Lower lobe of right lung (tissue), 2 donors: ENCODE results near the gene RDX. TPM values are rescaled to one million over a fixed set of nuclear protein-coding genes. Genes with fewer than 3 reads are reported as not detected.

Source experiments
- ATAC-seq, 2 donors: fragments of 200-7000 bp; cut with Tn5 transposase; one replicate each; pipeline ENCODE4 v1.9.1; 2020 to 2022; ENCODE audit warnings: mild to moderate bottlenecking in 2 of 2, moderate library complexity in 2 of 2
- DNase-seq: peaks from one replicate; pipeline ENCODE4 v3.0.0-alpha.2; 2020
- H3K27ac ChIP-seq: fragments of 200-600 bp; one replicate; pipeline ENCODE4 v1.8.0; 2022
- H3K27me3 ChIP-seq: fragments of 200-600 bp; one replicate; pipeline ENCODE4 v1.8.0; 2022; ENCODE audit warnings: low read depth
- H3K36me3 ChIP-seq: fragments of 200-600 bp; one replicate; pipeline ENCODE4 v1.8.0; 2022; ENCODE audit warnings: mild to moderate bottlenecking
- H3K4me1 ChIP-seq: fragments of 200-600 bp; one replicate; pipeline ENCODE4 v1.8.0; 2022
- H3K4me3 ChIP-seq: fragments of 200-600 bp; one replicate; pipeline ENCODE4 v1.8.0; 2022; ENCODE audit warnings: mild to moderate bottlenecking
- H3K9me3 ChIP-seq: fragments of 200-600 bp; one replicate; pipeline ENCODE4 v1.8.0; 2022
- intact Hi-C: fragments of 100-400 bp; cut with DNase I; formaldehyde crosslinking; loops from one replicate; pipeline ENCODE4 v1.11.0; 2022
- total RNA-seq: library from RNA; stranded (reverse); fragmentation: NEBNext Ultra II Directional; extraction: Animal tissue kit (Norgen Biotek cat#: 25700); gene quantifications from one replicate; pipeline ENCODE4 v1.2.1, GENCODE V29; 2021
- TF ChIP-seq, protein P1 (sequence below): fragments of 200-600 bp; IDR thresholded peaks from one replicate; pipeline ENCODE4 v1.8.0; 2022; ENCODE audit warnings: antibody characterized with exemption, mild to moderate bottlenecking
- donor health status: DM: no; HTN: yes; CAD: no; lungs with severe emphysema.

Gene RDX
- total RNA-seq, 1 donor from 2014 or later, result 152 TPM

DNA sequence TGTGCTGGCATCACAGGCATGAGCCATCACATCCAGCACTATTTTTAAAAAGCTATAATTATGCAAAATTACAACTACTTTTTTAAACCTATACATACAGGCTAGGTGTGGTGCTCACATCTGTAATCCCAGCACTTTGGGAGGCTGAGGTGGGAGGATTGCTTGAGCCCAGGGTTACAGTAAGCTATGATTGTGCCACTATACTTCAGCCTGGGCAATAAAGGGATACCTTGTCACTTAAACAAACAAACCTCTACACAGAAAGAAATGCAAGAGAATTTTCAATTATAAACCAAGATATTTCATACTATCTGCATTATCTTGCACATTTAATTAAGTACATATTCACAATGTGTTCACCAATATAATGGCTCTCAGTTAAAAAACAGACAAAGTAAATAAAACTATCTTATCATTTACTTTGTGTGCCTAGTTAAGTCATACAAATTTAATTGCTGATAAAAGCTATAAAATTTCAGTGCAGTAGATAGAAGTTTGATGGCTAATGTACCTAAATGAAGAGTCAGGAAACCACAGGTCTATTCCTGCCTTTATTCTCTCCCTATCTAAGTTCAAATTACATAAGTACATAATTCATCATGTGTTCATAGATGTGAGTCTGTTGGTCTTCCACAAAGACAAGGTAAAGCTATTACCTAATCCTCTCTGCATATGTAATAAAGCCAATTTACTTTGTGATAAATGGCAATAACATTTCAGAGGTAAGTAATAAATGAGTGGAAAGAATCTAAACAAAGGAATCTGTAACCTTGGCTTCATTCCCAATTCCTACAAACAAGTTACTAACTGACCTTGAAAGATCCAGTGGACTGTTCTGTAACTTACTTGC is 9.0 kb upstream of the RDX start:
- no peaks in the 10 kb centered on the region for H3K36me3 ChIP-seq
- no peak for DNase-seq
- no peaks in the 10 kb centered on the region for H3K27me3 ChIP-seq
- intact Hi-C loops, result no loop called here
- H3K4me1 ChIP-seq, result no peaks in the 10 kb centered on the region
- H3K27ac ChIP-seq, result no peak overlapping the region
- no peak overlapping the region for H3K4me3 ChIP-seq
- no peak for ATAC-seq
- TF ChIP-seq, protein P1, sequence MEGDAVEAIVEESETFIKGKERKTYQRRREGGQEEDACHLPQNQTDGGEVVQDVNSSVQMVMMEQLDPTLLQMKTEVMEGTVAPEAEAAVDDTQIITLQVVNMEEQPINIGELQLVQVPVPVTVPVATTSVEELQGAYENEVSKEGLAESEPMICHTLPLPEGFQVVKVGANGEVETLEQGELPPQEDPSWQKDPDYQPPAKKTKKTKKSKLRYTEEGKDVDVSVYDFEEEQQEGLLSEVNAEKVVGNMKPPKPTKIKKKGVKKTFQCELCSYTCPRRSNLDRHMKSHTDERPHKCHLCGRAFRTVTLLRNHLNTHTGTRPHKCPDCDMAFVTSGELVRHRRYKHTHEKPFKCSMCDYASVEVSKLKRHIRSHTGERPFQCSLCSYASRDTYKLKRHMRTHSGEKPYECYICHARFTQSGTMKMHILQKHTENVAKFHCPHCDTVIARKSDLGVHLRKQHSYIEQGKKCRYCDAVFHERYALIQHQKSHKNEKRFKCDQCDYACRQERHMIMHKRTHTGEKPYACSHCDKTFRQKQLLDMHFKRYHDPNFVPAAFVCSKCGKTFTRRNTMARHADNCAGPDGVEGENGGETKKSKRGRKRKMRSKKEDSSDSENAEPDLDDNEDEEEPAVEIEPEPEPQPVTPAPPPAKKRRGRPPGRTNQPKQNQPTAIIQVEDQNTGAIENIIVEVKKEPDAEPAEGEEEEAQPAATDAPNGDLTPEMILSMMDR, result no peak
- H3K9me3 ChIP-seq, result no peaks in the 10 kb centered on the region

DNA sequence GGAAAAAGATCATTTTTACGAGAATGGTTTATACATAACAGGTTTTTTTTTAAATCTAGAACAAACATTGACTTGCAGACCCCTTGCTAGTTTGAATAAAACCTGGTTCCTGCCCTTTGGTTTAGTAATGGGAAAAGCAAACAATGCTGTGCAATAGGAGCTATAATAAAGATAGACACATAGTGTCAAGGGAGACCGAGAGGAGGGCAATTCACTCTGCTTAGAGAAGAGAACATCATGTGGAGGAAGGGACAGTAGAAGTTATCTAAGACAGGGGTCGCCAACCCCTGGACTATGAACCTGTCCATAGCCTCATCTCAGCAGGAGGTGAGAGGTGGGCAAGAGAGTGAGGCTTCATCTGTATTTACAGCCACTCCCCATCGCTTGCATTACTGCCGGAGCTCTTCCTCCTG is 7.0 kb upstream of the RDX start:
- no peak for ATAC-seq
- H3K4me1 ChIP-seq, result no peaks in the 10 kb centered on the region
- no peak for DNase-seq
- H3K36me3 ChIP-seq, result no peaks in the 10 kb centered on the region
- H3K27ac ChIP-seq, result no peak overlapping the region
- intact Hi-C loops, result no loop called here
- no peaks in the 10 kb centered on the region for H3K9me3 ChIP-seq
- no peaks in the 10 kb centered on the region for H3K27me3 ChIP-seq
- H3K4me3 ChIP-seq, result no peak overlapping the region
- TF ChIP-seq, protein P1, result no peak

DNA sequence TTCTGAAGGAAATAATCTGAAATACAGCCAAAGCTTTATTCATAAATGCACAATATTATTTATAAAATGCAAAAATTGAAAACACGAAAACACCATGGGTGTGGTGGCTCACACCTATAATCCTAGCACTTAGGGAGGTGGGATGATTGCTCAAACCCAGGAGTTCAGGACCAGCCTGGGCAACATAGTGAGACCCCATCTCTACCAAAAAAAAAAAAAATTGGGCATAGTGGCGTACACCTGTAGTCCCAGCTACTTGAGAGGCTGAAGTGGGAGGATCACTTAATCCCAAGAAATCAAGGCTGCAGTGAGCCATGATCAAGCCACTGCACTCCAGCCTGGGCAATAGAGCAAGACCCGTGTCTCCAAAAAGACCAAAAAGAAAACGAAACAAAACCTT is 5.2 kb upstream of the RDX start:
- H3K27ac ChIP-seq, result no peak overlapping the region
- H3K4me1 ChIP-seq, result peaks cover 14% of the 10 kb centered on the region
- no peaks in the 10 kb centered on the region for H3K36me3 ChIP-seq
- H3K9me3 ChIP-seq, result no peaks in the 10 kb centered on the region
- intact Hi-C loops, result no loop called here
- no peaks in the 10 kb centered on the region for H3K27me3 ChIP-seq
- DNase-seq (no peak), ATAC-seq (no peak)
- TF ChIP-seq, protein P1, result no peak
- H3K4me3 ChIP-seq, result no peak overlapping the region

DNA sequence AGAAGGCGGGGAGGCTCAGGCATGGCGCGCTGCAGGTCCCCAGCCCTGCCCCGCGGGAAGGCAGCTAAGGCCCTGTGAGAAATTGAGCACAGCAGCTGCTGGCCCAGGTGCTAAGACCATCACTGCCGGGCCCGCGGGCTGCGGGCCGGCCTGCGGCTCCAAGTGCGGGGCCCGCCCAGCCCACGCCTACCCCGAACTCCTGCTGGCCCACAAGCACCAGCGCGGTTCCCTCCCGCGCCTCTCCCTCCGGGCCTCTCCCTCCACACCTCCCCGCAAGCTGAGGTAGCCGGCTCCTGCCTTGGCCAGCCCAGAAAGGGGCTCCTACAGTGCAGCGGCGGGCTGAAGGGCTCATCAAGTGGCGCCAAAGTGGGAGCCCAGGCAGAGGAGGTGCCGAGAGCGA is 4.6 kb upstream of the RDX start:
- TF ChIP-seq, protein P1, result no peak
- no peaks in the 10 kb centered on the region for H3K36me3 ChIP-seq
- H3K27ac ChIP-seq, result no peak overlapping the region
- no peak overlapping the region for H3K4me3 ChIP-seq
- H3K27me3 ChIP-seq, result no peaks in the 10 kb centered on the region
- no peak for ATAC-seq
- no peaks in the 10 kb centered on the region for H3K9me3 ChIP-seq
- intact Hi-C loops, result no loop called here
- H3K4me1 ChIP-seq, result peaks cover 14% of the 10 kb centered on the region
- DNase-seq, result no peak

DNA sequence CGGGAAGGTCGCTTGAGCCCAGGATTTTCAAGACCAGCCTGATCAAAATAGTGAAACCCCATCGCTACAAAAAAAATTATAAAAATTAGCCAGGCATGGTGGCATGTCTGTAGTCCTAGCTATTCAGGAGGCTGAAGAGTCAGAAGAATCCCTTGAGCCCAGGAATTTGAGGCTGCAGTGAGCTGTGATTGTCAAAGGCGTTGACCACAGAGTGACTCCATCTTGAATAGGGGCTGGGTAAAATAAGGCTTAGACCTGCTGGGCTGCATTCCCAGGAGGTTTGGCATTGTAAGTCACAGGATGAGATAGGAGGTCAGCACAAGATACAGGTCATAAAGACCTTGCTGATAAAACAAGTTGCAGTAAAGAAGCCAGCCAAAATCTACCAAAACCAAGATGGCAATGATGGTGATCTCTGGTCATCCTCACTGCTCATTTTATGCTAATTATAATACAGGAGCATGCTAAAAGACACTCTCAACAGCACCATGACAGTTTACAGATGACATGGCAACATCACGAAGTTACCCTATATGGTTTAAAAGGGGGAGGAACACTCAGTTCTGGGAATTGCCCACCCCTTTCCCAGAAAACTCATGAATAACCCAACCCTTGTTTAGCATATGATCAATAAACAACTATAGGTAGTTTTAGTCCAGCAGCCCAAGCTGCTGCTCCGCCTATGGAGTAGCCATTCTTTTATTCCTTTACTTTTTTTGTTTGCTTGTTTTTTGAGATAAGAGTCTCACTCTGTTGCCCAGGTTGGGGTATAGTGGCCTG is 2.8 kb upstream of the RDX start:
- H3K4me1 ChIP-seq, result peaks cover 24% of the 10 kb centered on the region

More for the DNA sequence above, 2.8 kb upstream of the RDX start:
- TF ChIP-seq, protein P1, result no peak
- no peak overlapping the region for H3K4me3 ChIP-seq
- ATAC-seq (no peak), DNase-seq (no peak)
- H3K36me3 ChIP-seq, result no peaks in the 10 kb centered on the region
- no peaks in the 10 kb centered on the region for H3K27me3 ChIP-seq
- no peaks in the 10 kb centered on the region for H3K9me3 ChIP-seq
- H3K27ac ChIP-seq, result no peak overlapping the region
- intact Hi-C loops, result no loop called here
